Uterus (tissue), 4 donors: ENCODE results near the gene AMBP. TPM values are rescaled to one million over a fixed set of nuclear protein-coding genes. Genes with fewer than 3 reads are reported as not detected.

Source experiments
- DNase-seq, 2 donors: peaks; one replicate each; pipeline ENCODE4 v3.0.0-alpha.2; 2019 to 2020
- H3K27ac ChIP-seq, 2 donors: fragments of 200-600 bp; sonication (generic); 1 replicate in 1 of 2; 2 replicates in 1 of 2; pipeline ENCODE4 v1.5.1; 2016 to 2018
- H3K27me3 ChIP-seq, 2 donors: fragments of 200-600 bp; sonication (generic); one replicate each; pipeline ENCODE4 v1.5.1; 2018 to 2019; ENCODE audit warnings: control low read depth in 1 of 2
- H3K36me3 ChIP-seq, 2 donors: fragments of 200-600 bp; sonication (generic); one replicate each; pipeline ENCODE4 v1.5.1; 2019; ENCODE audit warnings: control low read depth in 1 of 2
- H3K4me1 ChIP-seq, 2 donors: fragments of 200-600 bp; sonication (generic); one replicate each; pipeline ENCODE4 v1.5.1; 2018 to 2019; ENCODE audit warnings: control low read depth in 1 of 2
- H3K4me3 ChIP-seq, 2 donors: fragments of 200-600 bp; sonication (generic); 1 replicate in 1 of 2; 2 replicates in 1 of 2; pipeline ENCODE4 v1.5.1; 2018 to 2019; ENCODE audit warnings: mild to moderate bottlenecking in 1 of 2
- H3K9me3 ChIP-seq, 2 donors: fragments of 200-600 bp; sonication (generic); one replicate each; pipeline ENCODE4 v1.5.1; 2019; ENCODE audit warnings: control low read depth in 1 of 2
- CTCF ChIP-seq, 4 experiments: fragments of 200-600 bp in 2 of 4; fragments of 450-650 bp in 2 of 4; sonication (generic) in 2 of 4; IDR thresholded peaks; one replicate each; pipeline ENCODE4 v1.5.1; 2016 to 2019; ENCODE audit warnings: antibody characterized with exemption in 4 of 4, mild to moderate bottlenecking in 2 of 4, moderate library complexity in 1 of 4
- POLR2A ChIP-seq, 2 donors: fragments of 450-650 bp; IDR thresholded peaks; one replicate each; pipeline ENCODE4 v1.6.1; 2016; ENCODE audit warnings: antibody characterized with exemption in 2 of 2, mild to moderate bottlenecking in 1 of 2, moderate library complexity in 1 of 2
- intact Hi-C: fragments of 100-400 bp; cut with DNase I; formaldehyde crosslinking; loops from one replicate; pipeline ENCODE4 v1.15.1; 2023; ENCODE audit warnings: low total_unique reads
- total RNA-seq, 4 donors: library from RNA; depleted of rRNA in 3 of 4; stranded (reverse); fragments of >200 nt in 3 of 4; gene quantifications; one replicate each; pipeline versions ENCODE4 v1.1.0 to v1.2.4, GENCODE V29; 2014 to 2023
- donor health status: DM: yes; HTN: yes; CAD: no.

Gene AMBP
- total RNA-seq, 4 donors from 2014 or later: 1.3 TPM; not detected in 3

- H3K27me3 ChIP-seq: no peaks in the 10 kb centered on the region
- intact Hi-C loops: no loop called here
- TF ChIP-seq CTCF (IDR thresholded peaks at IDR 0.05) (no peak), POLR2A (IDR thresholded peaks at IDR 0.05) (no peak)
- no peak overlapping the region for H3K4me3 ChIP-seq
- H3K4me1 ChIP-seq: no peaks in the 10 kb centered on the region
- H3K27ac ChIP-seq: no peak overlapping the region
- no peaks in the 10 kb centered on the region for H3K9me3 ChIP-seq
- no peak for DNase-seq
- H3K36me3 ChIP-seq: no peaks in the 10 kb centered on the region
Observed at GRCh38 chr9:114116126-114116747, 38.1 kb upstream of the AMBP start.

GRCh38 chr9:114115654-114116125, 37.6 kb upstream of the AMBP start:
- no peaks in the 10 kb centered on the region for H3K4me1 ChIP-seq
- TF ChIP-seq POLR2A (IDR thresholded peaks at IDR 0.05) (no peak), CTCF (IDR thresholded peaks at IDR 0.05) (no peak)
- intact Hi-C loops: no loop called here
- no peak overlapping the region for H3K4me3 ChIP-seq
- DNase-seq: no peak
- no peaks in the 10 kb centered on the region for H3K9me3 ChIP-seq
- no peaks in the 10 kb centered on the region for H3K36me3 ChIP-seq
- H3K27me3 ChIP-seq: no peaks in the 10 kb centered on the region
- no peak overlapping the region for H3K27ac ChIP-seq

GRCh38 chr9:114114364-114114763, 36.3 kb upstream of the AMBP start:
- intact Hi-C loops: no loop called here
- TF ChIP-seq POLR2A (IDR thresholded peaks at IDR 0.05) (no peak), CTCF (IDR thresholded peaks at IDR 0.05) (no peak)
- Histone ChIP-seq H3K4me3 (no peak overlapping the region), H3K27ac (no peak overlapping the region), H3K9me3 (no peaks in the 10 kb centered on the region), H3K4me1 (no peaks in the 10 kb centered on the region), H3K36me3 (no peaks in the 10 kb centered on the region), H3K27me3 (no peaks in the 10 kb centered on the region)
- DNase-seq: no peak

- no peak overlapping the region for H3K27ac ChIP-seq
- DNase-seq: peak; percentile 74 to 84
- no peaks in the 10 kb centered on the region for H3K36me3 ChIP-seq
- no peak overlapping the region for H3K4me3 ChIP-seq
- intact Hi-C loops: no loop called here
- H3K9me3 ChIP-seq: no peaks in the 10 kb centered on the region
- H3K4me1 ChIP-seq: no peaks in the 10 kb centered on the region
- no peaks in the 10 kb centered on the region for H3K27me3 ChIP-seq
- TF ChIP-seq POLR2A (IDR thresholded peaks at IDR 0.05) (no peak), CTCF (IDR thresholded peaks at IDR 0.05) (no peak)
Observed at GRCh38 chr9:114112778-114113584, 34.9 kb upstream of the AMBP start.

GRCh38 chr9:114112325-114112724, 34.2 kb upstream of the AMBP start:
- Histone ChIP-seq H3K4me3 (no peak overlapping the region), H3K27ac (no peak overlapping the region), H3K36me3 (no peaks in the 10 kb centered on the region), H3K9me3 (no peaks in the 10 kb centered on the region), H3K4me1 (no peaks in the 10 kb centered on the region), H3K27me3 (no peaks in the 10 kb centered on the region)
- DNase-seq: no peak
- TF ChIP-seq POLR2A (IDR thresholded peaks at IDR 0.05) (no peak), CTCF (IDR thresholded peaks at IDR 0.05) (no peak)
- intact Hi-C loops: no loop called here
